Liver (tissue), 3 donors: ENCODE data around the gene BSND.

Source experiments
- FOXA1 ChIP-seq: IDR thresholded peaks from 2 replicates; pipeline ENCODE4 v1.6.1; 2016; ENCODE audit warnings: antibody characterized with exemption
- JUND ChIP-seq, 2 donors: IDR thresholded peaks; 2 replicates each; pipeline ENCODE4 v1.6.1; 2016; ENCODE audit warnings: antibody characterized with exemption in 2 of 2
- TF ChIP-seq, protein P1 (sequence below): fragments of 150-350 bp; IDR thresholded peaks from 2 replicates; pipeline ENCODE4 v1.5.1; 2017; ENCODE audit warnings: improper control_type of control experiment, low read depth, low read length; ENCODE audit not compliant: missing input control
- TF ChIP-seq, protein P2 (sequence below): IDR thresholded peaks from 2 replicates; pipeline ENCODE4 v1.6.1; 2016; ENCODE audit warnings: antibody characterized with exemption
- TF ChIP-seq, protein P3 (sequence below): IDR thresholded peaks from 2 replicates; pipeline ENCODE4 v1.6.1; 2016; ENCODE audit warnings: antibody characterized with exemption
- donor health status: healthy.
- donor health status: healthy.

DNA sequence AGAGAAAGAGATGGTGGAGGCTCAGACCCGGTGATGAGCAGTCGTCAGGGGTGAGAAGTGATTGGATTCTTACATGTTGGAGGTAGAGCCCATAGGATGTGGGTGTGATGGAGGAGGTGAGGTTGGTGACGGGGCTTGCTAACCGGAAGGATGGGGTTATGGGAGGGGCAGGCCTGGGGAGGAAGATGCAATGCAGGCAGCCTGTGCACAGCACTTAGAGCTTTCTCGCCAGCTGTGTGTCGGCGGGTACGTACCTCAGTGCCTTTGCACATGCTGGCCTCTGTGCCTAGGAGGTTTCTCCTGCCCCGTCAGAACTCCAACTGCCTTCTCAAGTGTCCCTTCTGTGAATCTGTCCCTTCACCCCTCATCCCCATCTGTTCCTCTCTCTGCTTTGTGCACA is 2.9 kb upstream of the BSND start:
- TF ChIP-seq, protein P1, sequence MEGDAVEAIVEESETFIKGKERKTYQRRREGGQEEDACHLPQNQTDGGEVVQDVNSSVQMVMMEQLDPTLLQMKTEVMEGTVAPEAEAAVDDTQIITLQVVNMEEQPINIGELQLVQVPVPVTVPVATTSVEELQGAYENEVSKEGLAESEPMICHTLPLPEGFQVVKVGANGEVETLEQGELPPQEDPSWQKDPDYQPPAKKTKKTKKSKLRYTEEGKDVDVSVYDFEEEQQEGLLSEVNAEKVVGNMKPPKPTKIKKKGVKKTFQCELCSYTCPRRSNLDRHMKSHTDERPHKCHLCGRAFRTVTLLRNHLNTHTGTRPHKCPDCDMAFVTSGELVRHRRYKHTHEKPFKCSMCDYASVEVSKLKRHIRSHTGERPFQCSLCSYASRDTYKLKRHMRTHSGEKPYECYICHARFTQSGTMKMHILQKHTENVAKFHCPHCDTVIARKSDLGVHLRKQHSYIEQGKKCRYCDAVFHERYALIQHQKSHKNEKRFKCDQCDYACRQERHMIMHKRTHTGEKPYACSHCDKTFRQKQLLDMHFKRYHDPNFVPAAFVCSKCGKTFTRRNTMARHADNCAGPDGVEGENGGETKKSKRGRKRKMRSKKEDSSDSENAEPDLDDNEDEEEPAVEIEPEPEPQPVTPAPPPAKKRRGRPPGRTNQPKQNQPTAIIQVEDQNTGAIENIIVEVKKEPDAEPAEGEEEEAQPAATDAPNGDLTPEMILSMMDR = no peak
- TF ChIP-seq JUND (IDR thresholded peaks at IDR 0.05) (no peak), FOXA1 (no peak)
- TF ChIP-seq, protein P2, sequence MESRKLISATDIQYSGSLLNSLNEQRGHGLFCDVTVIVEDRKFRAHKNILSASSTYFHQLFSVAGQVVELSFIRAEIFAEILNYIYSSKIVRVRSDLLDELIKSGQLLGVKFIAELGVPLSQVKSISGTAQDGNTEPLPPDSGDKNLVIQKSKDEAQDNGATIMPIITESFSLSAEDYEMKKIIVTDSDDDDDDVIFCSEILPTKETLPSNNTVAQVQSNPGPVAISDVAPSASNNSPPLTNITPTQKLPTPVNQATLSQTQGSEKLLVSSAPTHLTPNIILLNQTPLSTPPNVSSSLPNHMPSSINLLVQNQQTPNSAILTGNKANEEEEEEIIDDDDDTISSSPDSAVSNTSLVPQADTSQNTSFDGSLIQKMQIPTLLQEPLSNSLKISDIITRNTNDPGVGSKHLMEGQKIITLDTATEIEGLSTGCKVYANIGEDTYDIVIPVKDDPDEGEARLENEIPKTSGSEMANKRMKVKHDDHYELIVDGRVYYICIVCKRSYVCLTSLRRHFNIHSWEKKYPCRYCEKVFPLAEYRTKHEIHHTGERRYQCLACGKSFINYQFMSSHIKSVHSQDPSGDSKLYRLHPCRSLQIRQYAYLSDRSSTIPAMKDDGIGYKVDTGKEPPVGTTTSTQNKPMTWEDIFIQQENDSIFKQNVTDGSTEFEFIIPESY = no peak
- TF ChIP-seq, protein P3, sequence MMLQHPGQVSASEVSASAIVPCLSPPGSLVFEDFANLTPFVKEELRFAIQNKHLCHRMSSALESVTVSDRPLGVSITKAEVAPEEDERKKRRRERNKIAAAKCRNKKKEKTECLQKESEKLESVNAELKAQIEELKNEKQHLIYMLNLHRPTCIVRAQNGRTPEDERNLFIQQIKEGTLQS = no peak
